Measurements from ENCODE around the gene SPIC. TPM values are rescaled to one million over a fixed set of nuclear protein-coding genes. Genes with fewer than 3 reads are reported as not detected.
"Not testable (repeated sequence)": the region's sequence is repeated elsewhere in the genome, so short reads cannot be mapped to it uniquely, and the experiment has no call there.

SPIC gene
- total RNA-seq: 1.4 TPM

DNA sequence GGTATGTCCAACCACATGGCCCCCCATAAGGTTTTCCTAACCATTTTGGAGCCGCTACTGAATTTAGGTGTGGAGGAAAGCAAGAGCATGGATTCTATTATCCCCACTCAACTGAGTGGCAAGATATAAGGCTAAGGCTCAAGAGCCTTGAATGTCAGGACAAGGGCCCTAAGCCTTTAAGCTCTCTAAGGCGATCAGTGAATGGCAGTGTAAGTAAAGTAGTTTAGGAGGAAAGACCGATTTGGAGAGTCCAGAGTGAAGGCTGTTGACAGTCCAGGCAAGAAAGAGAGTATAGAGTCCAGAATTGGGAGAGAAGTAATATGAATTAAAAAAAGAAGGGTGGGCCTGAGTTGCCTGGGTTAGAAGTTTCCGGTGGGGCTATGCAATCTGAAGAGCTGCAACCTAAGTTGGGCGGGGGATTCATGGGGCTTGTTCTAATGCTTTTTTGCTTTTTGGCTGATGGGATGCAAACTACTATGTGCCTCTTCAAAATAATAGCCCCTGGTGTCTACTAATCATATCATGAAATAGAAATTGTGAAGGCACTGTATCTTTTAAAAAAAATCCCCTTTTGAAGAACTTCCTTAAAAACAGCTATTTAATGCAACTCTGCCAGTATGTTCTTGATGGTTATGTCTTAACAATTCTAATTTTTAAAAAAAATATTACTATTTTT, at the start of gene SPIC:
Gene SPIC (plus strand): TSS at position 626 of the 676 bp plus-strand sequence. CDS start 1,569 bp downstream, outside the sequence.
- ATAC-seq (no peak), DNase-seq (ENCODE audit: low spot score) (no peak)

DNA sequence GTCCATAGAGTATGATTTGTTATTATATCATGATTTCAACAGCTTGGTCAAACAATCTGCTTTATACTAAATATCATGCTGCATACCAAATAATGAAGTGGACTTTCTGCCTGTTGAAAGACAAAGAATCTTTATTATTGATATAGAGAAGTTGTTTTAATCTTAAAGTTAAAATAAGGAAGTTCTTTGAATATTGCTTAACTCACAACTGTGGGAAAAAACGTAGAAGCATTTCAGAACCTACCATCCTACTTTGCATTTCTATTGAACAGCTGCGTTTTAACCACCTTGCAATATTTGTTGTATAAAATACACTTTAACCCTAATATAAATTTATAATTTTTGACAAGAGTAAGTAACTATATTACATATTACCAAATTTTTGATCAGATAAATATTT, 44.7 kb upstream of the SPIC start:
- ATAC-seq (no peak), DNase-seq (ENCODE audit: low spot score) (no peak)

DNA sequence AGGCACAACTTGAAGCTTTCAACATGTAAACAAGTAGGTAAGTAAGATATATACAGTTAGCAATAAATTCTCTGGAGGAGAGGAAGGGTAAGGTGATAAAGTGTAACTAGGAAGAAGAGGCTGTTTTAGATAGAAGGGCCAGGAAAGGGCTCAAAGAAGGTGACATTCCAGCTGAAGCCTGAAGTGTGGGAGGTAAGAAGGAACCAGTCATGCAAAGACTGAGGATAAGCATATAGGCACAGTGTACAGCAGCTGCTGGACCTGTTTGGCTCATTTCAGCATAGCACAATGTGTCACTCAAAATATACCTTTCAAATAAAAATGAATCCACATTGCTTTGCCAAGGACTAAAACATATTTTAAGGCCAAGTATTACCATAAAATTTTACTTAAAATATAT, 39.0 kb upstream of the SPIC start:
- DNase-seq (ENCODE audit: low spot score) (no peak), ATAC-seq (no peak)

DNA sequence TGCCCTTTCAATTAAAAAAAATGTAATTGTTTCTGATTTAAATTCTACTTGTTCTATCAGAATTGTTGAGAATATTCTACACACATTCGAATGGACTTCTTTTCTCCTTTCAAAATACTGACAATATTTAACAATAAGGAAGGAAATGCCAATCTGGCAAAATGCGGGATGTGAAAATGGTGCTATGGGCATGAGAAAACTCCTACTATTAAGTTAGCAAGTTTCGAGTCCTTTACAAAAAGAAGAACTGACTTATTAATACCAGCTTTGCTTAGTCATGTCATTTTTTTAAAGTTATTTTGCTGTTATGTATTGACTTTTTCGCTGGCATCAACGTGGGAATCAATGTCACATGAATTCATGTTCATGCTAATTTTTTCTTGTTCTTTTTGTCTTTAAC, 35.9 kb upstream of the SPIC start:
- DNase-seq (ENCODE audit: low spot score) (no peak), ATAC-seq (no peak)

DNA sequence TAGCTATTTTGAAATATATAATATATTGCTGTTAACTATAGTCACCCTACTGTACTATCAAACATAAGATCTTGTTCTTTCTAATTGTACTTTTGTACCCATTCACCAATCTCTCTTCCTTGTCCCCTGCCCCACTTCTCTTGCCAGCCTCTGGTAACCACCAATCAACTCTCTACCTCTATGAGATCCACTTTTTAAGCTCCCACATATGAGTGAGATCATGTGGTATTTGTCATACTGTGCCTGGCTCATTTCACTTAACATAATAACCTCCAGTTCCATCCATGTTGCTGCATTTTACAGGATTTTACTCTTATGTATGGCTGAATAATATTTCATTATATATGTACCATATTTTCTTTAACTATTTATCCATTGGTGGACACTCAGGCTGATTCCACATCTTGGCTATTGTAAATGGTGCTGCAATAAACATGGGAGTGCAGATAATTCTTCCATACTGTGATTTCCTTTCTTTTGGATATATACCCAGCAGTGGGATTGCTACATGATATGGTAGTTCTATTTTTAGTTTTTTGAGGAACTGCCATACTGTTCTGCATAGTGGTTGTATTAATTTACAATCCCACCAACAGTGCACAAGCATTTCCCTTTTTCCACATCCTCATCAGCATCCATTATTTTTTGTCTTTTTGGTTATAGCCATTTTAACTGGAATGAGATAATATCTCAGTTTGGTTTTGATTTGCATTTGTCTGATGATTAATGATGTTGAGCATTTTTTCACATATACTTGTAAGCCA, 33.5 kb upstream of the SPIC start:
- no peak for DNase-seq (ENCODE audit: low spot score)

DNA sequence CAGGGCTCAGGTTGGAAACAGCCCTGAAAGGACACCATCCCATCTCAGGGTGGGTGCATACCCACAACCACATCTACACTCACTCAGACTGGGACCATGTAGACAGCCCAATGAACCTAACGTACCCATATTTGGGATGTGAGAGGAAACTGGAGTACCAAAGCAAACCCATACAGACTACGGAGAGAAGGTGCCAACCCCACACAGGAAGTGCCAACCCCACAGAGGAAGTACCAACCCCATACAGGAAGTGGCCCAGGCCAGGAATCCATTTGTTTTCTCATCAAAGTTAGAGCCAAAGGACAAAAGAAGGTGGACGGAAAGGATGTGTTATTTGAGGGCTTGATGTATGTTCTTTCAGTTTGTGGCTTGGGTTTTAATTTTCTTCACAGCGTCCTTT, 19.5 kb upstream of the SPIC start:
- no peak for ATAC-seq
- DNase-seq (ENCODE audit: low spot score): no peak

More for the DNA sequence above, 33.5 kb upstream of the SPIC start:
- ATAC-seq: no peak

DNA sequence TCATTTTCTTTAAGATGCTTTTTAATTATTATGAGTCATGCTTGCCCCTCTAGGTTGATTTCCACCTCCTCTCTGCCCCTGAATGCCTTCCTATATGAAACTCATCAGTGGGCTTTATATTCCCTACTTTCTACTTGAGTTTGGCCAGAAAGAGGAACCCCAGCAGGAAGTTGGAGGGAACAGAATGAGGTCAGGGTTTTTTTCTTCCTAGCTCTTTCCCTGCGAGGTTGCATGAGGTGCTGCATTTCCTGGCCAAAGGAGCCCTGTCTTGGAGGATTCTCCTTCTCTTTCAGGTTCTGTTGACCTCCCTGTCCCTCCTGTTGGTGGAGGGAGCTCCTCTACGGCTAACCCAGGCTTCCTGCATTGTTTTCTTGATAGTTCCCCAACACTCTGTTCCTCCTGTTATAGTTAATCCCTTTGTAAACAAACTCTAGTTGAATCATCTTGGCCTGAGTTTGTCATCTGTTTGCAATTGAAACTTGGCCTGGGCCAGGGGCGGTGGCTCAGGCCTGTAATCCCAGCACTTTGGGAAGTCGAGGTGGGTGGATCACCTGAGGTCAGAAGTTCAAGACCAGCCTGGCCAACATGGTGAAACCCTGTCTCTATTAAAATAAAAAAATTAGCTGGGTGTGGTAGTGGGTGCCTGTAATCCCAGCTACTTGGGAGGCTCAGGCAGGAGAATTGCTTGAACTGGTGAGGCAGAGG, 15.3 kb upstream of the SPIC start:
- ATAC-seq (peak; percentile 36), DNase-seq (ENCODE audit: low spot score) (no peak)

DNA sequence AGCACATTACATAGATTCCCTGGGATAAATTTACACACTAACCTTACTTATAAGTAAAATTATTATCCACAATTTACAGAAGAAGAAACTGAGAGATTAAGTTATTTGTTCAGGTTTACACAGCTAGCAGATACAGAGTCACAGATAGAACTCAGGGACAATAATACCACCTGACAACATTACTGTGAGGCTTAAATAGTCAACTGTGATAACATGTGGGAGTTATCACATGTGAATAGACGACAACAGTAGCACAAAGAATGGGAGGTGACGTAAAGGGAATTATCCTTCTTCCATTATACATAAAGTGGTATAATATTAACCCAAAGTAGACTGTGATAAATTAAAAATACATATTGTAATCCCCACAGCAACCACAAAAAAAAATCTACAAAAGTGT, 6.2 kb upstream of the SPIC start:
- DNase-seq (ENCODE audit: low spot score) (no peak), ATAC-seq (no peak)

DNA sequence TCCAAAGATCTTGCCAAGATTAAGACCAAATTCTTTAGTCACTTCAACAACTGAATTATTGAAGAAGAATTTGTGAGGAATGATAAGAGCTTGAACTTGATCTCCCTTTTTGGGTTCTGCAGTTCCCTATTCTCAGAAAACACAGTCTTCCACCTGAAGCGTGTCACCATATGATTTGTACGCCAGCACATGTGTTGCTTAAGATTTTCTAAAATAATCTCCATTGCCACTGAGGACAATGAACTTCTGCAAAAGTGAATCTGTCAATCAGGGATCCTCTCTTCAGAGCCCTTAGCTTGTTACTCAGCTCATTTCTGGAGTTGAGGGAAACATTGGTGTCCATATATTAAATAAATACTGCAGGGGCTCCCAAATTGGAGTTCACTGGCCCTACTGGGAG, 4.2 kb upstream of the SPIC start:
- DNase-seq (ENCODE audit: low spot score): no peak
- no peak for ATAC-seq

DNA sequence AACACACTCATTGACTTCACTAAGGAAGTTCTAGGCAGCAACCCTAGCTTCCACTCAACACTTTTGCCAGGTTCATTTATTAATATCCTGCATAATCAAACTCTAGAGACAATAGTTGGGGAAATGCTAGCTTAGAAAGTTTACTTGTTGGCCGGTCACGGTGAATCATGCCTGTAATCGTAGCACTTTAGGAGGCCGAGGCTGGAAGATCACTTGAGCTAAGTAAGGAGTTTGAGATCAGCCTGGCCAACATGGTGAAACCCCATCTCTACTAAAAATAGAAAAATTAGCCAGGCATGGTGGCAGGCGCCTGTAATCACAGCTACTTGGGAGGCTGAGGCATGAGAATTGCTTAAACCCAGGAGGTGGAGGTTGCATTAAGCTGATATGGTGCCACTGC, 3.3 kb upstream of the SPIC start:
- not testable (repeated sequence) for ATAC-seq; DNase-seq (ENCODE audit: low spot score)

DNA sequence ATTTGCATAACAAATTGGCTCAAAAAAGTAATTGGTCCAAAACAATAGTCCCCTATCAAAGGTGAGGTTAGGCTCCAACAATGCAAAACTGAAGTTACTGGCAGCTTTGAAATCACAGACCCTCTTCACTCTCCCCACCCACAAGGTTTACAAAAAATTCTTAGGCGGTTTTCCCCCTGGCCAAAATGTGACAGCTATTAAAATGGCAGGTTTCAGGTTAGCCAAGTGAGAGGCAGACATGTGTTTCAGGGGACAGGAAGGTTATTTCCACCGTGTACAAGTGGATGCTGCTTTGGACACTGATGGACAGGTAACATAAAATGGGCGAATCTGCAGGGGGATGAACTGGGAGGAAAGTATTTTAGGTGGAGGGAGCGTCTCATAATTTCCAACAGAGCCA, 888 bp upstream of the SPIC start:
- ATAC-seq: no peak
- DNase-seq (ENCODE audit: low spot score): no peak

DNA sequence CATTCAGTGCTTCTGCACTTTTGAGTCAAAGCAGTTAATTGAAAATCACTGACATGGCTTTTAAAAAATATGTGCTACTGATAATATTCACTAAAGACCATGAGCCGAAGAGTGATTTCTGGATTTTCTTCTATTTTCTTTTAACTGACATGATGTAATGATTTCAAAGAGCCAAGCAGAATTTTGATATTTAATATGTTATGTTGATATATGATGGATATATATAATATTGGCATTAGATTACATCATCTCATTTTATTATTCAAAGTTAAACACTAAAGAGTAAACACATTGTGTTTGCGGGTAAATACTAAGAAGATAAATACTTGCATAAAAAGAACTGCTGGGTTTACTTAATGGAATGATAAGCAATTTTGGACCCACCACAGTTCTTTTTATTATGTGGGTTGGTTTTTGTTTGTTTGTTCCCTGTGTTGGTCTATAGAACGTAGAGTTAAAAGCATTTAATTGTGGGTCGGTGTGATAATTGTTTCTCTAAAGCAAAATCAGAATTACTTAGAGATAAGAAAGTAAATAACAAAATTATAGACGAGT, 692 bp downstream of the SPIC start:
- ATAC-seq: no peak

DNA sequence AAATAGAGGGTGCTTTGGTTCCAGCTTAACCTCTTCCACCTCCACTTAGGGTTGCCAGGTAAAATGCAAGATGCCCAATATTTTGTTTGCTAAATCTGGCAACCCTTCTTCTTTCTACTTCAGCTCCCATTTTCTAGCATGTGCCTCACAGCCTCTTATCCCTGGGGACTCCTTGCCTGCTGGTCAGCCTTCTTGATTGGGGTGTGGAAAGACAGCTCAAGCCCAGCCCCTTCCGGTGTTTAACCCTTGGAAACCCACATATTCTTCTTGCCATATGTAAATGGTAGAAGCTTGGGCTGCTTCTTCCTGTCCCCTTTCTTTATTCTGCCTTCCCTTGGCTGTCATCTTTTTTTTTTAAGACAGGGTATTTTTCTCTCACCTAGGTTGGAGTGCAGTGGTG, 5.7 kb downstream of the SPIC start:
- ATAC-seq (no peak), DNase-seq (ENCODE audit: low spot score) (no peak)

More for the DNA sequence above, 692 bp downstream of the SPIC start:
- DNase-seq (ENCODE audit: low spot score): no peak

DNA sequence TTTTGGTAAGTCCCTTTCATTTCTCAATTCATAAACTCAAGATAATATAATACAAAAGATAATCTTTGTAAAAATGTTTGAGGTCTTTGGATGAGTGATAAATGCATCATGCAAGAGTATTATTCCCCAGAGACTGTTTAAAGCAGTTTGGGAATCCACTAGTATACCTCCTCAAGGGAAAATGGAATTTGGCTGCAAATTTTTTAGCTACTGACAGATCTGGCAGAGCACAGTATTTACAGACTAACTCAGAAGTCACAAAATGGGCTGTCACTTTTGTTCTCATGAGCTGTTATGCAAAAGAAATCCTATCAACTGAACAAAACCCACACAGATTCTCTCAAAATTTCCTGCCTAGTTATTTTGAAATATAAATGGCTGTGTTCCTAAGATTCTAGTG, 9.9 kb downstream of the SPIC start:
- no peak for DNase-seq (ENCODE audit: low spot score)
- ATAC-seq: no peak

DNA sequence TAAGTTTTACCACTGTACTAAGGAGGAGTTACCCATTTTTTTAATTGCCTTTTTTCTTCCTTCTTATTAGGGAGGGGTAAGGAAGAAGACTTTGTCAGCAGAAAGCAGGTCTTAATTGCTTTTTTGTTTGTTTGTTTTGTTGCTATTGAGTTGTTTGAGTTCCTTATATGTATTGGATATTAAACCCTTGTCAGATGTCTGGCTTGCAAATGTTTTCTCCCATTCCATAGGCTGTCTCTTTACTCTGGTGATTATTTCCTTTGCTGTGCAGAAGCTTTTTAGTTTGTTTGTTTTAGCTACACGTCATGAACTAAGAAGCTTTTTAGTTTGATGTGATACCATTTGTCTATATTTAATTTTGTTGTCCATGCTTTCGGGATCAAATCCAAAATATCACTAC, 13.3 kb downstream of the SPIC start:
- ATAC-seq (no peak), DNase-seq (ENCODE audit: low spot score) (no peak)

DNA sequence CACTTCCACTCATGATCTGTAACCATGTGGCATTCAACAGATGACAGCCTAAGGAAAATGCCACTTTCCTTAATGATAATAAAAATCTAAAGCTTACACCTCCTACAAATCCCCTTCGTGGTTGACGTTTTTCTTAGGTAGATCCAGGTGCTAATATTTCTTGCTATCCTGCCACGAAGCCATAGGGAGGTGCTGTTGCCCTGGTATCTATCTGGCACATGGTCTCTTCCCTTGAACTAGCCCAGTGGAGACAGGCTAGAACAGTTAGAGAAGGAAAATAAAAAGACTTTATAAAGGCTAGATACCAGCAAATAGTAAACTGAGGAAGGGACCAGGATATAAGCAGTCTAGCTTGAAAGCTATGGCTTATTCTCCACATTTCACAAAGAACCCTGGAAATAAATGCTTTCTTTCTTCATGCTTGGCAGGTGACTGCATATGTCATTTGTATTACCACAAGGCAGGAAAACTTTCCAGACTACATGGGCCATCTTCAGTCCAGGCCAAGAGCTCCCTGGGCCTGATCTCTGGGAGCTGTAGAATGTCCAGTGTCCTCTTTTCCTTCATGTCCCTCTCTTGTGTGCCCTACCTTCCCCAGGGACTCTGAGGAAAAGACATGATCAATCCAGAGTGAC, 15.3 kb downstream of the SPIC start:
- peak; percentile 81 for ATAC-seq

DNA sequence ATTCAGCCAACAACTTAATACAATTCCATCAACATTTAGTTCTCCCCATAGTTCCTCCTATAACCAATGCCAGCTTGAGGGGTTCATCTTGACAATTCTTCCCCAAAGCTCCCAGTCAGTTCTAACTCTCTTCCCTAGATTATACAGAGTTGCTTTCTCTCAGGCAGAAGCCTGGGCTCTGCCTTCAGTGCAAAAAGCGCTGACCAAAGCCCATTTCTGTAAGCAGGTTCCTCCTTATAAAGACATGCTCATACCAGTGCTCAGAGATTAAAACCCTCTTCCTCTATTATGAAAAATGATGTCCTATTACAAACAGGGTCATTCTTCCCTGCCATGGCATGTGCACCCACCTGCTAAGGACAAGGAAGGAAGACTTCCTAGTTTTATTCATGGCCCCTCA, 16.2 kb downstream of the SPIC start:
- DNase-seq (ENCODE audit: low spot score) (no peak), ATAC-seq (peak; percentile 41)

More for the DNA sequence above, 15.3 kb downstream of the SPIC start:
- DNase-seq (ENCODE audit: low spot score): no peak

DNA sequence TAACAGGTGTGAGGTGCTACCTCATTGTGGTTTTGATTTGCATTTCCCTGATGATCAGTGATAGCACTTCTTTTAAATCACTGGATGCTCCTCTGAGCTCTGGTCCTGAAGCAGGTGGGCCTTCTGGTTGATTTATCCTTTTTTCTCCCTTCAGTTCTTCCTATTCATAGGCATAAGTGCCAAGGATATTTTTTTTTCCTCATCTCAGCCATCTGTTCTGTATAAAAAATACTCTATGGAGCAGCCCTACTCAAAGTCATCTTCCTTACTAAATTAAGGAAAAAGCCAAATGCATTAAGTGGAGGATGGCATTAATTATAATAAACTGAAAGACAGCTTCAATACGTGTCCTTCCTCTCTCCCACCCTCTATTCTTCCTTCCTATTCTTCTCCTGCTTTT, 18.4 kb downstream of the SPIC start:
- DNase-seq (ENCODE audit: low spot score) (no peak), ATAC-seq (no peak)

DNA sequence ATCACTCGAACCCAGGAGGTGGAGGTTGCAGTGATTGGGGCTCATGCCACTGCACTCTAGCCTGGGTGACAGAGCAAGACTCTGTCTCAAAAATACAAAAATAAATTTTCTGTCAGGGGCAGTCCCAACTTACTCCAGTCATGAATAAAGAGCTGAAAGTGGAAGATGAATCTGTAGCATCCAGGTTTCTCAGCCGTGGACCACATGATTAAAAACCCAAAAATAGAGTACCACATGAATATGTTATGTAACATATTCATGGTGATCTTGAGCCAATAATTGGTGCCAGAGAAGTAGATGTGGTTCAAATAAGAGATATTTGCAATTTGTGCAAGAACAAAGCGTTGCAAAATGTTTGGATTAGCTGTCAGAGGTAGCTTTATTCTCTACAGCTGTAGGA, 23.1 kb downstream of the SPIC start:
- peak; percentile 36 for ATAC-seq
- no peak for DNase-seq (ENCODE audit: low spot score)

DNA sequence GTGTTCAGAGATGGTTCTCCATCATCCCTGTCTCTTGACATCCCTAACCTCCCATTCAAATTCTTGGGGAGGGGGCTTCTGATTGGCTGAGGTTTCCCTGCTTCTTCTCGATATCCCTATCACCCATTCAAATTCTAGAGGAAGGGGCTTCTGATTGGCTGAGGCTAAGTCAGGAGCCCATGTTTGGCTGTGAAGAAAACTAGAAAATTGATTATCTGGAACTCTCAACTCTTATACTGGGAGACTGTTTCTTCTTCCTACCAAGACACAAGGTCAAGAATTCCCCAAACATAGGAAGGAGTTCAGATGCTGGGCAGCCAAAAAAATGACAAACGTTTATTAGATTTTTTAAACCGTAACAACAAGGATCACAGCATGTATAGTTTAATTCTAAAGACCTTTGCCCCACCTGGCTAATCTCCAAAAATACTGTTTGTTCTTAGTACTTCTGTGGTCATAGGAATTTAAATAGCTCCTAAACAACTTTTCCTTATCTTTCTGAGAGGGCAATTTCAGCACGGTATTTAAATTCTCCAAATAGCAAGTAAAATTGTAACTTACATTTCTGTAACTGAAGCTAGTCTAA, 26.4 kb downstream of the SPIC start:
- no peak for ATAC-seq
- no peak for DNase-seq (ENCODE audit: low spot score)

DNA sequence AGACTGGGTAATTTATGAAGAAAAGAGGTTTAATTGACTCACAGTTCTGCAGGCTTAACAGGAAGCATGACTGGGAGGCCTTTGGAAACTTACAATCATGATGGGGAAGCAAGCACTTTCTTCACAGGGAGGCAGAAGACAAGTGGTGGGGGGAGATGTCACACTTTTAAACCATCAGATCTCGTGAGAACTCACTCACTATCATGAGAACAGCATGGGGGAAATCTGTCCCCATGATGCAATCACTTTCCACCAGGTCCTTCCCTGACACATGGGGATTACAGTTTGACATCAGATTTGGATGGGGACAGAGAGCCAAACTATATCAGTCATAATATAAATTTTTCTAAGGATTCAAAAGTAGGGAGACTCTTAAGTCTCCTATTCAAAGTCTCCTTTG, 46.0 kb downstream of the SPIC start:
- ATAC-seq (no peak), DNase-seq (ENCODE audit: low spot score) (no peak)
